GM19043 (cell line): Measurements from ENCODE around the gene RGS9.

Experiments used
- ATAC-seq: cut with Tn5 transposase; IDR thresholded peaks from one replicate; pipeline ENCODE4 v1.9.1; 2021; ENCODE audit warnings: low read depth; ENCODE audit not compliant: unreplicated experiment

The RGS9 gene

DNA sequence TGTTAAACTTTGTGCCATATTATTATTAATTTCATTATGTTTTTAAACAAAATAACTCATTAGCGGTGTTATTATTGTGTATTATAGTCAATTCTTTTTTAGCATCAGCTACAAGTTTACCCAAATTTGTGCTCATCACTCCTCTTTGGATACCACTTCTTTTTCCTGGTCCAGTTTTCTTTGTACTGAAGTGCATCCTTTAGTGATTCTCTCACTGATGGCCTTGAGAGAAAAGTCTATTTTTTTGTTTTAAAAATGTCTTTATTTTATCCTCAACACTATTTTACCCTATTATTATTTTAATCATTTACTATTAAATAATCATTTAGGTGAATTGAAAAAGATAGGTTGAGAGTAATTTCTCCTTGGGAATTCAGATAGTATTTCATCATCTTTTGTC is 99.2 kb downstream of the RGS9 start:
- ATAC-seq: no peak

- ATAC-seq: no peak
These were observed 106.9 kb downstream of the RGS9 start for GRCh38 chr17:65243838-65244625.

- ATAC-seq: no peak
These were observed 109.1 kb downstream of the RGS9 start for GRCh38 chr17:65246252-65246651.

- ATAC-seq: no peak
These were observed 112.6 kb downstream of the RGS9 start for GRCh38 chr17:65249774-65250173.

DNA sequence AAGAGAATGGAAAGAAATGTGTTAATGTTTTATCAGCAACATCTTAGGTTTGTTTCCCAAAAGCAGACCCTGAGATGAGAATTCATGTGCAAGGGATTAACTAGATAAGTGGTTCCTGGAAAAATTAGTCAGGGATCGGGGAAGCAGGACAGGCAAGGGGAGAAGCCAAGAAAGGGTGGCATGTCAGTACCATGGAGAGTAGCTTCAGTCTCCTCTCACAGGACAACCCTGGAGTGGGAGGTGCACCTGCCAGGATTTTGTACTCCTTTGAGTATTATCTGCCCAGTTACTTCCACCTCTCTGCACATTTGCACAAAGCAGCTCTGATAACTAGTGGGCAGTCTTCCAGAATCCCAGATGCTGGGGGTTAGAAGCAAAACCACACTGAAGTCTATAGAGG is 117.0 kb downstream of the RGS9 start:
- ATAC-seq: no peak

DNA sequence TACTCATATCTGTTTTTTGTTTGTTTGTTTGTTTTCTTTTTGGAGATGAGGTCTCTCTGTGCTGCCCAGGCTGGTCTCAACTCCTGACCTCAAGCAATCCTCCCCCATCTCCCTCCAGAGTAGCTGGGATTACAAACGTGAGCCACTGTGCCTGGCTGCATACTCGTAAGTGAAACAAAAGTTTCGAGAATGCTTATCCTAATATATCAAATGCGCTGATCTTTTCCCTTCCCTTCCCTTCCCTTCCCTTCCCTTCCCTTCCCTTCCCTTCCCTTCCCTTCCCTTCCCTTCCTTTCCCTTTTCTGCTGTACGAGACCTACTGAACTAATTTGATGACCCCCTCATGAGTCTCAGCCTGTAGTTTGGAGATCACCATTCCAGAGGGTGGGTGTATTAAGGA is 122.1 kb downstream of the RGS9 start:
- ATAC-seq: no peak

GRCh38 chr17:65259696-65260485 is 122.7 kb downstream of the RGS9 start:
- ATAC-seq: no peak

DNA sequence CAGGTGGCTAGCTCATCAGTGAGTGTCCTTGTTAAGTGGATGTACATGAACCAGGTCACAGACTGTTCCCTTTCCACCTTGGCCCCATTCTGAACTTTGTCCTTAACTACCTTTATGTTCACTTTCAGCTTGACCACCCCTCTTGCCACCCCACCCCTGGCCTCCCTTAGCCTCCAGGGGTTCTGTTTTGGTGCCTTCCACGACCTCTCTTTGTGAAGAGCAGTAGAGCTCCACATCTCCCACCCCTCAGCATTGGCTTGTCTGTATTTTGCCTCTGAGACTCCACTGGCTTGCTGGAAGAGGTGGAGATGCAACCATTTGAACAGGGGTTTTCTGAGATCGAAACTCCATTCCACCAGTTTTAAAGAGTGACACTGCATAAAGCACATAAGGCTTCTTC is 123.5 kb downstream of the RGS9 start:
- no peak for ATAC-seq

- ATAC-seq: no peak
These were observed 124.0 kb downstream of the RGS9 start for GRCh38 chr17:65261152-65261551.

DNA sequence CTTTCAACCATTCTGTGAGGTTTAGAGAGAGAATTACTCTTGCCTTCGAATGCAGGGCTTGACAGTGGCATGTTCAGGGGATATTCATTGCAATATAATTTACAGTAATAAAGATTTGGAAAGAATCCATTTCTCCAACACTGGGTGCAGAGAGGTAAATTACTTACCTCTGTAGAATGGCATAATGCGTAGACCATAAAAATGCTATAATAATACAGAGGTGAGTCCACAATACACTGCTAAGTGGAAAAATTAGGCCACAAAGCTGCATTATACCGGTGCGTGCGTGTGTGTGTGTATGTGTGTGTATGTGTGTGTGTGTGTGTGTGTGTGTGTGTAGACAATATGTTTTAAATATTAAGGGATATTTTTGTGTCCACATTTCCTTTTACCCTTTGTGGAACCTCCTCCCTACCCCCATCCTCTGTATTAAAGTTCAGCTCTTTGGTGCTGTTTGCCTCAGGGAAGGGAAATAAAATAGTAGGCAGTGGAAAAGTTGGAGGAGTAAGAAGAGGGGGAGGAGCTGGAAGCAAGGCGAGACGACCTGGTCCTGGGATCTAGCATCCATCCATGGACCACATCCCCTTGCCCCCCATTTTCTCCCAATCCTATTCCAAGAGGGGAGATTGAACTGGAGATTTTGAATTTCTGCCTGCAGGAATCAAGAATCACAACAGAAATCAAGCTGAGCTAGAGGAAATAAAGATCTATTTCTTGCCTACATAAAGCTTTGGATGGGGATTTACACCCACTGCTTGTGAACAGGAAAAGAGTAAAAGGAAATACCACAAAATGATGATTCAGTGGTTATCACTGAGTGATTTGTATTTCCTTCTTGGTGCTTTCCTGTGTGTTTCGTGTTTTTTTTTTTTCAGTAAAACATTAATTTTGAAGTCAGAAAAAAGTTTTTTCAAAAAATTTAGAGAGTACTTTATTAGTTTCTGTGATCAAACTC is 124.8 kb downstream of the RGS9 start:
- ATAC-seq: no peak

DNA sequence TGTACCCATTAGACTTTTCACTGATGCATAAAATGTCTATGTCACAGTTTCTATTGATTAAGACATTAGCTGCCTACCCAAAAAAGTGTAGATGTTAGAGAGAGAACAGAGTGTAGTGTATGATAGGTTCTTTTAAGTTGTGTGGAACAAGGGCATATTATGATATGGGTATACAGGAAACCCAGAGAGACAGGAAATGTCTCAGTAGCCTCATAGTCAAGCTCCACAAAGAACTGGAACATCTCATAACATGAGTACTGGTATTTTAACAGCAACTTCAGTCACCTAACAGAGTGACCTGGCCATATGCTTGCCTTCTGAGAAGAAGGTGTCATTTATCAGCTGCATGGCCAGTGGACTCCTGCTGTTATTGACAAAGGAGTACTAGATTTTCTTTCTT is 128.1 kb downstream of the RGS9 start:
- ATAC-seq: no peak

DNA sequence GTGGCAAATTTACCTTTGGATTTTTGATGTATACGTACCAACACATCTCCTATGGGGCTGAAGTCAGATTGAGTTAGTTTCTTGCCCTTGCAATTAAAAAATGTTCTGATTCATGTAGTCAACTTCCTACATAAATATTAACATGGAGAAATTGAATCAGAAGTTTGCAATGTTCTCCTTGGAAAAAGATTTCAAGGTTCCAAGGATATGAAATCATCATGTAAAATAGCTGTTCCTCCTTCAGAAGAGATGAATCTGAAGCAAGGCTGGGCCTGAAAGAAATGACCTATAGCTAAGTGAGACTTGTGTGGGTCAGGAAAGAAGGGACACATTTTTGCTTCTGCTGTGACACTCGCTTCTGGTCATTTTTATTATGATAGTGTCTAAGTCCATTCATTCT is 131.7 kb downstream of the RGS9 start:
- no peak for ATAC-seq

DNA sequence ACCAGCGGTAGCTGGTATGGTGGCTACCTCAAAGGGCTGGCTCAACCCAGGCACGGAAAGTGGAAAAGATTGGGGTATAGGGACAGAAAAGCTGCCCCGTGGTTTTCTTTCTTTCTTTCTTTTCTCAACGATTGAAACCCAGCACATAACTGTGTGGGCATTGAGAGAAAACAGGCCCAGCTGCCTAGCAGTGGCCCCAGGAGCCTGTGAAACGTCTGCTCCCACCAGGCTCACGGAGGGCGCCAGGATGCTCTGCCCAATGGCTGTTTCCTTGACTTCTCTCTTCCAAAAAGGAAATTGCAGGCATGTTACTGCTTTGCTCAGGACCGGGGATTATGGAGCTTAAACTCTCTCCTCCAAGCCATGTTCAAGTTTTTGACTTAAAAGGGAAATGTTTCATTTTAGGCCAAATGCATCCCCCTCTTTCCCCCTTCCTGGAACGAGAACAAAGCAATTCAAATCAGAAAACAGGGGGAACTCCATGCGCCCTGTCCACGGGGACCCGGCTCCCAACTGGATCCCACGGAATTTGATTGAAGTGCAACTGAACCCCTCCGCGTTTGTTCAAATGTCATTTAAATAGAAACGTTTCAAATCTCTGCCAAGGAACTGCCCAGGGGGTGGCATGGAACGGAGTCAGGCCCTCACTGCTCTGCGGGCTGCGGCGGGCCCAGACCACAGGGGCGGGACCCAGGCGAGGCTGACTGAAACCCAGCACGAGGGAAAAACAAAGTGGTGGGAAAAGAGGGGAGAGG is 133.5 kb downstream of the RGS9 start:
- ATAC-seq: no peak

GRCh38 chr17:65271296-65271695 is 134.1 kb downstream of the RGS9 start:
- no peak for ATAC-seq
